Omental fat pad (tissue), 4 donors: ENCODE results near the gene UPP2. TPM values are rescaled to one million over a fixed set of nuclear protein-coding genes. Genes with fewer than 3 reads are reported as not detected.

Experiments used
- total RNA-seq, 4 donors: library from RNA; depleted of rRNA; stranded (reverse); fragments of >200 nt; gene quantifications; one replicate each; pipeline ENCODE4 v1.1.0, GENCODE V29; 2016

Gene UPP2
- total RNA-seq, 4 donors from 2014 or later: not detected

Other genes starting within 250 kb of the UPP2 start
- gene ACVR1, start 225.5 kb upstream of the UPP2 start, total RNA-seq: 10 to 100 TPM; 22.7 to 37.7 (median 28.2) TPM